GM20000 (cell line): Measurements from ENCODE around the gene TCF3.

Experiments
- DNase-seq: peaks from one replicate; pipeline ENCODE4 v3.0.0; 2012; ENCODE audit warnings: low spot score
- TF ChIP-seq, protein P1 (sequence below): IDR thresholded peaks from 2 replicates; pipeline ENCODE4 v1.5.1; 2012; ENCODE audit warnings: mild to moderate bottlenecking, control low read depth; ENCODE audit errors: extremely low read depth, missing control alignments

TCF3 gene

GRCh38 chr19:1580382-1580781 is 72.0 kb downstream of the TCF3 start:
- TF ChIP-seq, protein P1, sequence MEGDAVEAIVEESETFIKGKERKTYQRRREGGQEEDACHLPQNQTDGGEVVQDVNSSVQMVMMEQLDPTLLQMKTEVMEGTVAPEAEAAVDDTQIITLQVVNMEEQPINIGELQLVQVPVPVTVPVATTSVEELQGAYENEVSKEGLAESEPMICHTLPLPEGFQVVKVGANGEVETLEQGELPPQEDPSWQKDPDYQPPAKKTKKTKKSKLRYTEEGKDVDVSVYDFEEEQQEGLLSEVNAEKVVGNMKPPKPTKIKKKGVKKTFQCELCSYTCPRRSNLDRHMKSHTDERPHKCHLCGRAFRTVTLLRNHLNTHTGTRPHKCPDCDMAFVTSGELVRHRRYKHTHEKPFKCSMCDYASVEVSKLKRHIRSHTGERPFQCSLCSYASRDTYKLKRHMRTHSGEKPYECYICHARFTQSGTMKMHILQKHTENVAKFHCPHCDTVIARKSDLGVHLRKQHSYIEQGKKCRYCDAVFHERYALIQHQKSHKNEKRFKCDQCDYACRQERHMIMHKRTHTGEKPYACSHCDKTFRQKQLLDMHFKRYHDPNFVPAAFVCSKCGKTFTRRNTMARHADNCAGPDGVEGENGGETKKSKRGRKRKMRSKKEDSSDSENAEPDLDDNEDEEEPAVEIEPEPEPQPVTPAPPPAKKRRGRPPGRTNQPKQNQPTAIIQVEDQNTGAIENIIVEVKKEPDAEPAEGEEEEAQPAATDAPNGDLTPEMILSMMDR: no peak

DNA sequence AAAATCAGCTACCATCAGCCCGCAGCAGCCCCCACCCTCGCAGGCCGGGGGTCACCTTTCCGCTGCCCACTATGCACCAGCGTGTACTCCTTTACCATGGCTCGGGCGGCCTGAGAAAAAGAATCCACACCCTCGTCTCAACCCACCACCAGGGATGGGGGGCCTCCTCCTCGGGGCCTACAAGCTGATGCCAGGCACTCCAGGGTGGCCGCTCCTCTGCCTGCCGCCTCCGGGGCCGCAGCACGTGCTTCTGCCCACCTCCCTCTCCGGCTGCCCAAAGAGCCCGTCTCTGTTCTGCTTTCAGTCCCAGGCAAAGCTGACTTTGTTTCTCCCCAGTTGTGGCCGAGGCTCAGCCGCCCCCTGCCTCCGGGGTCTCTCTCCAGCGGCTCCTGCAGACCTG is 73.2 kb downstream of the TCF3 start:
- TF ChIP-seq, protein P1: no peak

More at GRCh38 chr19:1580382-1580781, 72.0 kb downstream of the TCF3 start:
- DNase-seq: no peak

DNA sequence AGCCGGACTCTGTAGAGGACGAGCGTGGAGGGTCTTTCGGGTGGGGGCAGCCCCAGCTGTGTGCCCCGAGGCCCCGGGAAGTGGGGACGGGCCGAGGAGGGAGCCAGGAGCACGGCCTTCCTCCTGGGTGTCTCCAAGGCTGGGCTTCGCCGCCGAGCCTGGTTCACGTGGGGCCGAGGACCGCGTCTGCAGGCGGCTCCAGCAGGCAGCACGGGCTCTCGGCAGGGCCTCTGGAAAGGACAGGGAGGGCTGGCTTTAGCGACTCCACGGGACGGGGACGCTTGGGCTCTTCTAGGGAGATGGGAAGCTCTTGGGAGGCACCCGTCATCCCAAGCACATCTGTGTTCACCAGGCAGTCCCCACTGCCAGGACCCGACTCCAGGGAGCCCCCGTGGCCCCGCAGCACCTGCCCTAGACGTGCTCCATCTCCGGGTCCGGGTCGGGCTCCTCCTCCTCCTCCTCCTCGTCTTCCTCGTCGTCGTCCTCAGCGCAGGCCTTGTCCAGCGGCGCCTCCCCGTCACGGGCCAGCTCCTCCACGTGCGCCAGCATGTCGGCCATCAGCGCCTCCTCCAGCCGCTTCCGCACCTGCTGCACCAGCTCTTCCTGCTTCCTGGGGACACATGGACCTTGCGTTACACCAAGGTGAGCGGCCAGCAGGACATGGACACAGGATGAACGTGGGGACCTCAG is 74.3 kb downstream of the TCF3 start:
- TF ChIP-seq, protein P1: no peak
- no peak for DNase-seq

More for the DNA sequence above, 73.2 kb downstream of the TCF3 start:
- DNase-seq: no peak

GRCh38 chr19:1577090-1577928 is 75.1 kb downstream of the TCF3 start:
- TF ChIP-seq, protein P1: no peak

GRCh38 chr19:1576242-1577089 is 75.9 kb downstream of the TCF3 start:
- TF ChIP-seq, protein P1: no peak
- no peak for DNase-seq

More at GRCh38 chr19:1577090-1577928, 75.1 kb downstream of the TCF3 start:
- DNase-seq: no peak

DNA sequence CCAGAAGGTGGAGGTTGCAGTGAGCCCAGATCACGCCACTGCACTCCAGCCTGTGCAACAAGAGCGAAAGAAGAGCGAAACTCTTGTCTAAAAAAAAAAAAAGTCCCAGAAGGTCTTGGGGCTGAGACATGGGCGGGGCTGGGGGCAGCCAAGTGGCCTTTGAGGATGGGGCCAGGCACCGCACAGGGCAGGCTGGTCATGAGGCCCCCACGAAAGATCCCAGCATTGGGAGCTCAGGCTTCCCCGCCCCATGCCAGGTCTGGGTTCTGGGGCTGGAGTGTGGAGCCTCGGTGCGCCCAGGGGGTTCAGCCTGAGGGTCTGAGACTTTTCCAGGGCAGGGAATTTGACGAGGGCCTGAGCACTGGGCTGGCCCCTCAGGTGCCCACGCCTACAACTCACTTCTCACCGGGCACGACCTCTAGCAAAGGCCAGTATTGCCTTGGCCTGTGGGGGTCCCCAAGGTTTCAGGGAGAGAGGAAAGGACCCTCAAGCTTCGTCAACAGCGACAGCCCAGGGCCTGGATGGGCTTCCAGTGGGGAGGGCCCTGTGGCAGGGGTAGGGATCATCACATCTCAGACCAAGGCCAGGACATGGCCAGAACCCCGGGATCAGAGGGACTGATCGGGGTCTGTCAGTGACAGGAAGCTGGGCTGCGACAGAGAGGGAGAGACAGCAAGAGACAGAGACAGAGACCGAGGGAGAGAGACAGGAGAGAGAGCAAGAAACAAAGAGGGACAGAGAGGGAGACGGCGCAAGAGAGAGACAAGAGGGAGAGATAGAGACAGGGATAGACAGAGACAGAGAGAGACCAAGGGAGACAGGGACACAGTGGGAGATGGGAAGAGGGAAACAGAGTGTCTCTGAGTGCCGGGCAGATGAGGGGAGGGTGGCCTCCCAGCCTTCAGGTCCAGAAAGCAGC is 76.8 kb downstream of the TCF3 start:
- TF ChIP-seq, protein P1: no peak
- DNase-seq: no peak
